Keratinocyte (primary cell): ENCODE data around the gene C2CD5. TPM values are rescaled to one million over a fixed set of nuclear protein-coding genes. Genes with fewer than 3 reads are reported as not detected.
"Not testable (repeated sequence)": the region's sequence is repeated elsewhere in the genome, so short reads cannot be mapped to it uniquely, and the experiment has no call there.

Experiments
- DNase-seq: peaks from one replicate; pipeline ENCODE4 v3.0.0-alpha.2; 2011; ENCODE audit warnings: low read depth, missing footprints, low spot score
- FAIRE-seq: peaks from 2 replicates; lab custom pipeline; 2011; peaks lifted over from hg19 to GRCh38; lab: Jason Lieb, UNC
- H2AFZ ChIP-seq: 2 replicates; pipeline ENCODE4 v1.6.0; 2012; ENCODE audit warnings: low read length, control low read depth, inconsistent platforms; ENCODE audit not compliant: control insufficient read depth
- H3K27ac ChIP-seq: 2 replicates; pipeline ENCODE4 v1.5.1; 2011; ENCODE audit warnings: low read length; ENCODE audit not compliant: control insufficient read depth, insufficient read depth
- H3K27me3 ChIP-seq: 3 replicates; pipeline ENCODE4 v1.6.0; 2011; ENCODE audit warnings: low read length; ENCODE audit not compliant: control insufficient read depth, insufficient read depth; ENCODE audit errors: extremely low read depth
- H3K36me3 ChIP-seq, 2 experiments: 2 replicates in 1 of 2; 3 replicates in 1 of 2; pipeline ENCODE4 v1.5.1; 2011; ENCODE audit warnings: low read length in 2 of 2, mild to moderate bottlenecking in 1 of 2; ENCODE audit not compliant: control insufficient read depth in 2 of 2, insufficient read depth in 2 of 2; ENCODE audit errors: extremely low read depth in 1 of 2
- H3K4me1 ChIP-seq: 3 replicates; pipeline ENCODE4 v1.5.1; 2011; ENCODE audit warnings: low read length; ENCODE audit not compliant: control insufficient read depth, insufficient read depth; ENCODE audit errors: extremely low read depth
- H3K4me2 ChIP-seq: 3 replicates; pipeline ENCODE4 v1.6.0; 2011; ENCODE audit warnings: low read depth, low read length; ENCODE audit not compliant: control insufficient read depth, insufficient read depth; ENCODE audit errors: extremely low read depth
- H3K4me3 ChIP-seq, 3 experiments: fragments of 200-600 bp in 1 of 3; sonication (generic) in 1 of 3; 2 replicates in 2 of 3; 3 replicates in 1 of 3; pipeline ENCODE4 v1.5.1; 2011 to 2016; ENCODE audit warnings: low read length in 3 of 3, mild to moderate bottlenecking in 3 of 3, control low read depth in 2 of 3, inconsistent platforms in 1 of 3, low read depth in 1 of 3, mixed read lengths in 1 of 3, mixed run types in 1 of 3, moderate library complexity in 1 of 3; ENCODE audit not compliant: control insufficient read depth in 2 of 3, insufficient read depth in 2 of 3; ENCODE audit errors: extremely low read depth in 1 of 3
- H3K79me2 ChIP-seq: 2 replicates; pipeline ENCODE4 v1.6.0; 2012; ENCODE audit warnings: low read length; ENCODE audit not compliant: control insufficient read depth, insufficient read depth
- H3K9ac ChIP-seq: 3 replicates; pipeline ENCODE4 v1.6.0; 2011; ENCODE audit warnings: low read length; ENCODE audit not compliant: control insufficient read depth, insufficient read depth; ENCODE audit errors: extremely low read depth
- H3K9me1 ChIP-seq: 3 replicates; pipeline ENCODE4 v1.6.0; 2011; ENCODE audit warnings: low read length; ENCODE audit not compliant: control insufficient read depth, insufficient read depth; ENCODE audit errors: extremely low read depth
- H3K9me3 ChIP-seq: 2 replicates; pipeline ENCODE4 v1.5.1; 2012; ENCODE audit warnings: low read depth, low read length; ENCODE audit not compliant: control insufficient read depth
- H4K20me1 ChIP-seq: 3 replicates; pipeline ENCODE4 v1.6.0; 2011; ENCODE audit warnings: low read length; ENCODE audit not compliant: control insufficient read depth, insufficient read depth; ENCODE audit errors: extremely low read depth
- EZH2 ChIP-seq: IDR thresholded peaks from one replicate; pipeline ENCODE4 v1.6.1; 2012; ENCODE audit warnings: inconsistent platforms, mild to moderate bottlenecking, low read length, moderate library complexity
- dilution Hi-C: fragments of 300-500 bp; cut with MboI; formaldehyde crosslinking; loops from one replicate; pipeline ENCODE4 v1.7.0; 2020; ENCODE audit warnings: low sequenced_read_pairs; ENCODE audit not compliant: extremely low pct_ligation_motif_present
- polyA plus RNA-seq, 5 experiments: library from polyadenylated mRNA; depleted of rRNA in 3 of 5; stranded (reverse) in 3 of 5; stranded (forward) in 1 of 5; unstranded in 1 of 5; fragments of >200 nt; gene quantifications; 1 replicate in 1 of 5; 2 replicates in 3 of 5; 3 replicates in 1 of 5; pipeline versions ENCODE4 v1.2.1 to v1.2.3, GENCODE V29; 2011 to 2012; ENCODE audit warnings: missing spikeins in 2 of 5, low read depth in 1 of 5, low replicate concordance in 1 of 5
- TF ChIP-seq, protein P1 (sequence below), 3 experiments: IDR thresholded peaks in 1 of 3; conservative IDR thresholded peaks in 1 of 3; optimal IDR thresholded peaks in 1 of 3; 2 replicates in 2 of 3; 3 replicates in 1 of 3; pipeline versions ENCODE3 to v1.5.1; 2011; ENCODE audit warnings: low read length in 3 of 3, mild to moderate bottlenecking in 3 of 3, moderate library complexity in 2 of 3, control low read depth in 1 of 3, inconsistent platforms in 1 of 3; ENCODE audit not compliant: insufficient read depth in 2 of 3; ENCODE audit errors: extremely low read depth in 1 of 3

The C2CD5 gene
- polyA plus RNA-seq, 1 donor (not counting 4 experiments of a cell fraction or from before 2014, with no cell fraction given): 17.7 TPM

DNA sequence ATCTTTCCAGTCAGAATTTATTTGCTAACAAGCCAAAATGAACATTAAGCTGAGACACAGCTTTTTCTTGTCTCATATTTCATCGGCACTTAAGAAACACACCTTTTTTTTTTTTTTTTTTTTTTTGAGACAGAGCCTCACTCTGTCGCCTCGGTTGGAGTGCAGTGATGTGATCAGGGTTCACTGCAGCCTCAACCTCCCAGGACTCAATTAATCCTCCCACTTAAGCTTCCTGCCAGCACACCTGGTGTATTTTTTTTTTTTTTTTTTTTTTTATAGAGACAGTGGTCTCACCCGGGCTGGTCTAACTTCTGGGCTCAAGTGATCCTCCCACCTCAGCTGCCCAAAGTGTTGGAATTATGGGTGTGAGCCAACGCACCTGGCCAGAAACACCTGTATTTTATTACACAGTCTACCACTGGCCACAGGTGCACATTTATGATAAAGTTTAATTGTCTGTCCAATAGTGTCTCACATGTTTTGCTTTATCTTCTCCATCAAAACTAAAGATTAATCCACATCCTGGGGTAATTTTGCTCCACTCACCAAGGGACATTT, 62.7 kb downstream of the C2CD5 start:
- Histone ChIP-seq H3K79me2 (no peaks in the 10 kb centered on the region), H4K20me1 (no peaks in the 10 kb centered on the region), H3K4me2 (no peak overlapping the region), H3K9me3 (no peaks in the 10 kb centered on the region), H3K27me3 (no peaks in the 10 kb centered on the region), H2AFZ (no peak overlapping the region), H3K36me3 (peaks cover 0 to 2% of the 10 kb centered on the region in 2 experiments), H3K9ac (no peak overlapping the region), H3K27ac (no peak overlapping the region), H3K9me1 (no peaks in the 10 kb centered on the region), H3K4me1 (no peaks in the 10 kb centered on the region), H3K4me3 (no peak overlapping the region)
- DNase-seq (no peak), FAIRE-seq (no peak)
- dilution Hi-C loops: loop anchor here (25.0 kb wide), 1 partner anchor 156 kb away; the partner anchor contains the start of gene ETNK1
- TF ChIP-seq, protein P1, sequence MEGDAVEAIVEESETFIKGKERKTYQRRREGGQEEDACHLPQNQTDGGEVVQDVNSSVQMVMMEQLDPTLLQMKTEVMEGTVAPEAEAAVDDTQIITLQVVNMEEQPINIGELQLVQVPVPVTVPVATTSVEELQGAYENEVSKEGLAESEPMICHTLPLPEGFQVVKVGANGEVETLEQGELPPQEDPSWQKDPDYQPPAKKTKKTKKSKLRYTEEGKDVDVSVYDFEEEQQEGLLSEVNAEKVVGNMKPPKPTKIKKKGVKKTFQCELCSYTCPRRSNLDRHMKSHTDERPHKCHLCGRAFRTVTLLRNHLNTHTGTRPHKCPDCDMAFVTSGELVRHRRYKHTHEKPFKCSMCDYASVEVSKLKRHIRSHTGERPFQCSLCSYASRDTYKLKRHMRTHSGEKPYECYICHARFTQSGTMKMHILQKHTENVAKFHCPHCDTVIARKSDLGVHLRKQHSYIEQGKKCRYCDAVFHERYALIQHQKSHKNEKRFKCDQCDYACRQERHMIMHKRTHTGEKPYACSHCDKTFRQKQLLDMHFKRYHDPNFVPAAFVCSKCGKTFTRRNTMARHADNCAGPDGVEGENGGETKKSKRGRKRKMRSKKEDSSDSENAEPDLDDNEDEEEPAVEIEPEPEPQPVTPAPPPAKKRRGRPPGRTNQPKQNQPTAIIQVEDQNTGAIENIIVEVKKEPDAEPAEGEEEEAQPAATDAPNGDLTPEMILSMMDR (optimal IDR thresholded peaks at IDR 0.05 in 1 of 3, IDR thresholded peaks at IDR 0.05 in 1 of 3, conservative IDR thresholded peaks at IDR 0.05 in 1 of 3; ENCODE audit: extremely low read depth in 1 of 3, insufficient read depth in 2 of 3, low read length in 3 of 3): no peak

GRCh38 chr12:22480814-22481213, 63.5 kb downstream of the C2CD5 start:
- not testable (repeated sequence) for DNase-seq, H3K9me1 ChIP-seq, H3K36me3 ChIP-seq, H3K79me2 ChIP-seq, H3K4me1 ChIP-seq, H3K27me3 ChIP-seq, H3K27ac ChIP-seq, H3K9me3 ChIP-seq, H2AFZ ChIP-seq, H3K4me3 ChIP-seq, H3K9ac ChIP-seq, FAIRE-seq, H3K4me2 ChIP-seq, H4K20me1 ChIP-seq
- dilution Hi-C loops: loop anchor here (25.0 kb wide), 1 partner anchor 156 kb away; the partner anchor contains the start of gene ETNK1

DNA sequence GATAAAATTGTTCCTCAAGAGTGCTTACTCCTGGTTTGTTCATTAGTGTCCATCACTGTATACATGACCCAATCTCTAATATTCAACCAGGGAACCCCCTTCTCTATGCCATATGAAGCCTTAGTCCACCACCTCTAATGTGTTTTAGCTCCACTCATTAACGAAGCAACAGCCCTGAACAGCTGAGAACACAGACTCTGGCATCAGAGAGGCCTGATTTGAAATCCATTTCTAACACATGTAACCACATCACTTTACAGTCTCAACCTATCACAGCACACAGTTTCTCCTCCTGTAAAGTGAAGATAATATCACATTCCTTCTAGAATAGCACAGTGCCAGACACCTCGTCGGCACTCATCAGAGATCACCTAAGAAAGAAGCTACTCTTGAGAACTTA, 64.3 kb downstream of the C2CD5 start:
- TF ChIP-seq, protein P1 (optimal IDR thresholded peaks at IDR 0.05 in 1 of 3, IDR thresholded peaks at IDR 0.05 in 1 of 3, conservative IDR thresholded peaks at IDR 0.05 in 1 of 3; ENCODE audit: extremely low read depth in 1 of 3, insufficient read depth in 2 of 3, low read length in 3 of 3): no peak
- TF ChIP-seq EZH2: no peak
- Histone ChIP-seq H3K36me3 (peaks cover 0 to 2% of the 10 kb centered on the region in 2 experiments), H3K79me2 (no peaks in the 10 kb centered on the region), H3K9me3 (no peaks in the 10 kb centered on the region), H3K9ac (no peak overlapping the region), H3K27me3 (no peaks in the 10 kb centered on the region), H3K4me3 (no peak overlapping the region), H3K4me1 (no peaks in the 10 kb centered on the region), H3K27ac (no peak overlapping the region), H4K20me1 (no peaks in the 10 kb centered on the region), H3K9me1 (no peaks in the 10 kb centered on the region), H2AFZ (no peak overlapping the region), H3K4me2 (no peak overlapping the region)
- no peak for DNase-seq
- dilution Hi-C loops: loop anchor here (25.0 kb wide), 1 partner anchor 157 kb away; the partner anchor contains the start of gene ETNK1
- FAIRE-seq: no peak
